ENCODE measurements around the gene ID4. TPM values are rescaled to one million over a fixed set of nuclear protein-coding genes. Genes with fewer than 3 reads are reported as not detected.

The ID4 gene
- total RNA-seq, 6 donors from 2014 or later = 16.8 to 84.1 (median 36.2) TPM

GRCh38 chr6:19830171-19830570 is 7.0 kb upstream of the ID4 start:
- no peak for TF ChIP-seq POLR2AphosphoS5 (IDR thresholded peaks at IDR 0.05)
- no peak for TF ChIP-seq POLR2A (IDR thresholded peaks at IDR 0.05)
- TF ChIP-seq, protein P1, sequence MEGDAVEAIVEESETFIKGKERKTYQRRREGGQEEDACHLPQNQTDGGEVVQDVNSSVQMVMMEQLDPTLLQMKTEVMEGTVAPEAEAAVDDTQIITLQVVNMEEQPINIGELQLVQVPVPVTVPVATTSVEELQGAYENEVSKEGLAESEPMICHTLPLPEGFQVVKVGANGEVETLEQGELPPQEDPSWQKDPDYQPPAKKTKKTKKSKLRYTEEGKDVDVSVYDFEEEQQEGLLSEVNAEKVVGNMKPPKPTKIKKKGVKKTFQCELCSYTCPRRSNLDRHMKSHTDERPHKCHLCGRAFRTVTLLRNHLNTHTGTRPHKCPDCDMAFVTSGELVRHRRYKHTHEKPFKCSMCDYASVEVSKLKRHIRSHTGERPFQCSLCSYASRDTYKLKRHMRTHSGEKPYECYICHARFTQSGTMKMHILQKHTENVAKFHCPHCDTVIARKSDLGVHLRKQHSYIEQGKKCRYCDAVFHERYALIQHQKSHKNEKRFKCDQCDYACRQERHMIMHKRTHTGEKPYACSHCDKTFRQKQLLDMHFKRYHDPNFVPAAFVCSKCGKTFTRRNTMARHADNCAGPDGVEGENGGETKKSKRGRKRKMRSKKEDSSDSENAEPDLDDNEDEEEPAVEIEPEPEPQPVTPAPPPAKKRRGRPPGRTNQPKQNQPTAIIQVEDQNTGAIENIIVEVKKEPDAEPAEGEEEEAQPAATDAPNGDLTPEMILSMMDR (IDR thresholded peaks at IDR 0.05) = no peak
- TF ChIP-seq EP300 (IDR thresholded peaks at IDR 0.05) = no peak

GRCh38 chr6:19831358-19831757 is 5.8 kb upstream of the ID4 start:
- 53 to 78% methylated on average over 1 of the region's 1 CpG for WGBS, 2 donors
- no peak for TF ChIP-seq EP300 (IDR thresholded peaks at IDR 0.05)
- no peak for TF ChIP-seq POLR2A (IDR thresholded peaks at IDR 0.05)
- TF ChIP-seq, protein P1 (IDR thresholded peaks at IDR 0.05) = no peak
- no peak for TF ChIP-seq POLR2AphosphoS5 (IDR thresholded peaks at IDR 0.05)
- H3K36me3 ChIP-seq = no peaks in the 10 kb centered on the region
- no peaks in the 10 kb centered on the region for H3K4me1 ChIP-seq
- H3K27me3 ChIP-seq = no peaks in the 10 kb centered on the region
- DNase-seq = no peak
- no peak for ATAC-seq (ENCODE audit: low FRiP score in 2 of 2)
- H3K4me3 ChIP-seq = no peak overlapping the region
- no peaks in the 10 kb centered on the region for H3K9me3 ChIP-seq
- H3K27ac ChIP-seq = no peak overlapping the region

More at GRCh38 chr6:19830171-19830570, 7.0 kb upstream of the ID4 start:
- no peaks in the 10 kb centered on the region for H3K4me1 ChIP-seq
- 73 to 76% methylated on average over 2 of the region's 2 CpGs for WGBS, 2 donors
- DNase-seq (no peak), ATAC-seq (ENCODE audit: low FRiP score in 2 of 2) (no peak)
- H3K4me3 ChIP-seq = no peak overlapping the region
- H3K27me3 ChIP-seq = no peaks in the 10 kb centered on the region
- no peaks in the 10 kb centered on the region for H3K9me3 ChIP-seq
- H3K36me3 ChIP-seq = no peaks in the 10 kb centered on the region
- H3K27ac ChIP-seq = no peak overlapping the region

- peak in 1 of 2 donors; percentile 58 for ATAC-seq (ENCODE audit: low FRiP score in 2 of 2)
- Histone ChIP-seq H3K36me3 (no peaks in the 10 kb centered on the region), H3K27ac (peak overlapping the region; percentile 7 to 64 (median 26)), H3K27me3 (peaks cover 0 to 20% (median 4%) of the 10 kb centered on the region in 4 donors), H3K4me1 (peaks cover 0 to 13% (median 2%) of the 10 kb centered on the region in 4 donors), H3K9me3 (no peaks in the 10 kb centered on the region), H3K4me3 (no peak overlapping the region)
- peak in 1 of 2 donors; percentile 62 for DNase-seq
- 48 to 60% methylated on average over 4 to 5 of the region's 5 CpGs for WGBS, 2 donors
- TF ChIP-seq EP300 (IDR thresholded peaks at IDR 0.05) (peak in 3 of 4 donors; percentile 31 to 43 (median 36)), POLR2A (IDR thresholded peaks at IDR 0.05) (no peak), POLR2AphosphoS5 (IDR thresholded peaks at IDR 0.05) (peak; percentile 16 to 60)
- TF ChIP-seq, protein P1 (IDR thresholded peaks at IDR 0.05) = no peak
Measured at GRCh38 chr6:19833947-19834346, 3.2 kb upstream of the ID4 start.

DNA sequence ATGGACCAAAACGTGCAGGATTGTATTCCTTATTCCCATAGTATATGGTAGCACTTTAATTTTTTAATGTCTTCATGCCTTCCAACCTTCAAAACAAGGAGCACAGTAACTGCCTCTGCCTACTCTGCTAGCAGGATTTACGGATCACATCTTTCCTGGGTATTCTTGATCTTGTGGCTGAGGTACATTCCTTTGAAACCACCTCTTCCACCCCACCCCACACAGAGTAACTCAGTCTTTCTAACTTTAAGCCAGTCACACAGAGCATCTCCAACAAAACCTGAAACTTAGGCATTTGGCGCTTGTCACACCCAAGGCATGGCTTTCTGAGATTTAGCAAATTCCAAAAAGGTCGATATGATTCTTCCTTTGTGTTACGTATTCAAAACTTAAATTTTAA is 2.3 kb upstream of the ID4 start:
- DNase-seq (no peak), ATAC-seq (ENCODE audit: low FRiP score in 2 of 2) (no peak)
- peaks cover 0 to 13% (median 2%) of the 10 kb centered on the region in 4 donors for H3K4me1 ChIP-seq
- H3K27ac ChIP-seq = peak overlapping the region in 1 of 4 donors; percentile 64
- TF ChIP-seq POLR2AphosphoS5 (IDR thresholded peaks at IDR 0.05) = no peak
- no peak for TF ChIP-seq EP300 (IDR thresholded peaks at IDR 0.05)
- TF ChIP-seq, protein P1 (IDR thresholded peaks at IDR 0.05) = no peak
- no peak for TF ChIP-seq POLR2A (IDR thresholded peaks at IDR 0.05)
- 76 to 91% methylated on average over 5 of the region's 5 CpGs for WGBS, 2 donors
- peaks cover 0 to 21% (median 4%) of the 10 kb centered on the region in 4 donors for H3K27me3 ChIP-seq
- H3K4me3 ChIP-seq = no peak overlapping the region
- no peaks in the 10 kb centered on the region for H3K36me3 ChIP-seq
- H3K9me3 ChIP-seq = no peaks in the 10 kb centered on the region

DNA sequence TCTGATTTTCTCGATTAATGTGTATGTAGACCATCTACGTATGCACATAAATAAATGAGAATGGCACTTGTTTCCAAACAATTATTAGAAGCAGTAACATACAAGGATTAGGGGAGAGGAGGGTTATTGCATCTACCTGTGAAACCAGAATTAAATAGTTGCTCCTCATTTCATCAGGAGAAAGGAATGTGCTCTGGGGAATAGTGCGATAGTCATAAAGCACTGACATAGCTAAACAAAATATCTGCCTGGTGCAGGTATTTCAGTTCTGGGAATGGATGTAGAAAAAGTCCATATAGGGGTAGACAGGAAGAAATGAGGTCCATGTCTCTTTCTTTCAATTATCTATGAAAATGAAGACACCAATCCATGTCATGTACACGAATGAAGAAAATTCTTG is 1.6 kb upstream of the ID4 start:
- peaks cover 0 to 13% (median 2%) of the 10 kb centered on the region in 4 donors for H3K4me1 ChIP-seq
- H3K27me3 ChIP-seq = peaks cover 0 to 21% (median 4%) of the 10 kb centered on the region in 4 donors
- 85 to 89% methylated on average over 4 of the region's 4 CpGs for WGBS, 2 donors
- no peaks in the 10 kb centered on the region for H3K36me3 ChIP-seq
- TF ChIP-seq POLR2A (IDR thresholded peaks at IDR 0.05) (no peak), POLR2AphosphoS5 (IDR thresholded peaks at IDR 0.05) (no peak), EP300 (IDR thresholded peaks at IDR 0.05) (no peak)
- TF ChIP-seq, protein P1 (IDR thresholded peaks at IDR 0.05) = no peak
- no peak for DNase-seq
- ATAC-seq (ENCODE audit: low FRiP score in 2 of 2) = no peak
- H3K27ac ChIP-seq = no peak overlapping the region
- H3K9me3 ChIP-seq = no peaks in the 10 kb centered on the region
- no peak overlapping the region for H3K4me3 ChIP-seq
